HG02870 (cell line): Measurements from ENCODE around the gene PRKG1.
"Not testable (repeated sequence)": the region's sequence is repeated elsewhere in the genome, so short reads cannot be mapped to it uniquely, and the experiment has no call there.

Source experiments
- ATAC-seq: cut with Tn5 transposase; IDR thresholded peaks from one replicate; pipeline ENCODE4 v1.9.1; 2021; ENCODE audit warnings: mild to moderate bottlenecking, moderate library complexity; ENCODE audit not compliant: unreplicated experiment

The PRKG1 gene

DNA sequence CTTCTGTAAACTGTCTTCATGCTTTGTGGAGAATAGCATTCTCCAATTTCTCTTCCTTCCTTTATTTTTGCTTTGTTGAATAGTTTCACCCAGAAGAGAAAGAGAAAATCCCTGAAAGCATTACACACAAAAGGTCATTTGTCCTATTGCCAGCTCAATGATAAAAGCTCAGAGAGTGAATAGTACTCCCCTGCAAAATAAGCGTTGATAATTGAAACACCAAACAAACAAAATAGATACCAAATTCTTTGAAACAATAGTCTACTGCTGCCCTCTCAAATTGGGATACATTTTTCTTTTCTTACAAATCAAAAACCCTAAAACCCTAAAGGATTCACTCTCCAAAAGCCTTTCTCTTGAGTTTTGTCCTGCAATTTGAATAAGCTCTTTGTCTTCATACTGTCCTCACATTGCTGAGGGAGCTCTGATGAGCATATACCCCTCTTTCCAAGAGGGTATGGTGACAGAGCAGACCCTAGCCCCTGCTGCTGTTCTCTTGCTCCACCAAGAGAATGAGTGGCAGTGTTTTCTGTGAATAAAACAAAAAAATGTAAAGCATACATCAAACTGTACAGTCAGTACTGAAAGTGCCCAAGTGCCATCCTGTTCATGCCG is 490.7 kb downstream of the PRKG1 start:
- ATAC-seq: no peak

DNA sequence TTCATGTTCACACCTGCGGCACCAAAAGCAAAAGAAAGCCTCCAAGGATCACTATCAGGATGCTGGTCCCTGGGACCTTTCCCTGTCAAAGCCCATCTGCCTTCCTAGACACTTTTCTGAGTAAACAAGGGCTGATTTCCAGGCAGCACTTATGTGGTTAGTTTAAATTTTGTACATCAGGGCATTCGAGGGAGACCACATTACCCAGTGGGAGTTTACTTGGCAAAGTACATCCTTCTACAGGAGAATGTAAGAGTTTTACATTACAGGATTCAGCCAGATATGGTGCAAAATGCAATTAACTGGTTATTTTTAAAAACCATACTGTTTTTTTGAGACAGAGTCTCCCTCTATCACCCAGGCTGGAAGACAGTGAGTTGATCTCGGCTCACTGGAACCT is 493.0 kb downstream of the PRKG1 start:
- ATAC-seq: no peak

DNA sequence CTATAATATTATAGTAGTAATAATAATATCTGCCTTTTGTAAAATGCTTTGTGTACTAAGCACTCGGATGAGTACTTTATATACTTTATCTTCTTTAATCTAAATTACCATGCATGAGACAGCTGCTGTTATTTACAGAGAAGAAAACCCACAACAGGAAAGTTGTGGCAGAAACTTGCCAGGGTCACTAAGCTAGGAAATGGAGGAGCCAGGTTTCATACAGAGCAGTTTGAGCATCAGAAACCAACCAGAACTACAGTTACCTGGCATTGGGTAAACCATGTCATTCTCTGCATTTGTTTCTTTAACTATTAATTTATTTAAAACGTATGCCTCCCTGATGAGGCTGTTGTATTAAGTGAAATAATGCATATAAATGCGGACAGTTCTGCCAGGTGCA is 495.2 kb downstream of the PRKG1 start:
- ATAC-seq: no peak

DNA sequence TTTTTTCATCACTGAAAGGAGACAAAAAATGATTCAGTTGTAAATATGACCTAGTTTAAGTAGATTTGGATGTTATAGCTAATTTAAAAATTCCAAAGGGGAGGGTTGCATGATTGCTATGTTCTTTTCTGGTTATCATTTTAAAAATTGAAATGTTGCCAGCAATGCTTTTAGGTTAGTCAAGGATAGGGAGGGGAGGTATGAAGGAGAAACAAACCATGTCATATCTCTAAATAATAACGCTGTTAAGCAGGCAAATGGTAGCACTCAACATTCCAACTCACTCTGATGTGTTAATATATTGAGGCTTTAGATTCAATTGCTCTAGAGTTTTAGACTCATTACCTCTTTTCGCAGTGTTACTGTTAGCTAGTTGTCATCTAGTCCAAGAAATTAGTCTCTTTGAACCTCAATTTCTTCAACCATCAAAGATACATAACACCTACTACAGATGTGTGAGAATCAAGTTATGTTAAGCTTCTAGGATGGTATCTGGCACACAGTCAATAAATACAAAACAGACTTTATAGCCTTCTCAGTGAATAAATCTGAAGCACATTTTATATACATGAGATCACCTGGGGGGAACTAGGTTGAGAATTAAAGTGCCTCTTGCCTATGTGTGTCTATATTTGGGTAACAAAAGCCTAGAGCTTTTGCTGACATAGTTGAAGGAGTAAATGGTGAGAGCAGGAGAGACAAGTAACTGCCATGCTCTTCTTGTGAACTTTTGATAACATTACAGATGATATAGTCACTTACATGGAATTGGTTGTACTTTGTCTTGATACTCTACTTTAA is 500.2 kb downstream of the PRKG1 start:
- no peak for ATAC-seq

DNA sequence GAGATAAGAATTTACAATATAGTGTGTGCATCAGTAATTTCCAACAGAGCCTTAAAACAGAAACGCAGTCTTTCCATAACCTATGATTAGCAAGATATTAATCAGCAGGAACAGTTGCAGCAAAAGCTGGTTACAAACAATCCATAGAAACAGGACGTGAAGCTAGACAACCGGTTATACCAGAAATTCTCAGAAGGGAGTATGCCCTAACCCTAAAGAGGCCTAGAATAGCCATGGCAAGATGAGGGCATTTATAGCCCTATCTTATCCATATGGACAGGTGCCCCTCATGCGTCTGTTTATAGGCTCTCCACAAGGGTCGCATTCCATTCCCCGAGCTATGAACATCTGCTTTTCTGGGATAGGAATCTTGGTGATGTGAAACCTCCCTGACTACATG is 506.9 kb downstream of the PRKG1 start:
- ATAC-seq: not testable (repeated sequence)

DNA sequence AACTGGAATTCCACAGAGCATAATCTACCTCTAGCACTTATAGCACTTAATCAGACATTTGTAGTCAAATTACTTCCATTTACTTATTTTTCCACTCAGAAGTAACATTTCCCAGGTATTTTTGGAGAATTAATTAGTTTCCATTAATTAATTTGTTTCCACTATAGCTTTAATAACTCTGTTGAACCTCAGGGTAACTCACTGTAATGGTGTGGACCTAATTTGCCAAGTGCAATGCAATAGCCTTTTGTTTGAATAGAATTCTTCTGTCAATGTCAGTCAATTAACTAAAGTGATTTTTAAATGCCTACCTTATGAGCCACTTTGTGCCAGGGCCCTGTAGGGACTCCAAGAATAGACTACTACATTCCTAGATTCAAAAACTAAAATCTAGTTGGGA is 509.7 kb downstream of the PRKG1 start:
- ATAC-seq: no peak

DNA sequence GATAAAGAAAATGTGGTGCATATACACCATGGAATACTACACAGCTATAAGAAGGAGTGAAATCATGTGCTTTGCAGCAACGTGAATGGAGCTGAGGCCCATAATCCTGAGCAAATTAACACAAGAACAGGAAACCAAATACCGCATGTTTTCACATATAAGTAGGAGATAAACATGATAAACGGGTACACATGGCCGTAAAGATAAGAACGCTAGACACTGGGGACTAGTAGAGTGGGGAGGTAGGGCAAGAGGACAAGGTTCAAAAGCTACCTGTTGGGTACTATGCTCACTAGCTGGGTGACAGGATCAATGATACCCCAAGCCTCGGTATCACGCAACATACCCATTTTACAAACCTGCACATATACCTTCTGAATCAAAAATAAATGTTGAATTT is 511.5 kb downstream of the PRKG1 start:
- no peak for ATAC-seq

DNA sequence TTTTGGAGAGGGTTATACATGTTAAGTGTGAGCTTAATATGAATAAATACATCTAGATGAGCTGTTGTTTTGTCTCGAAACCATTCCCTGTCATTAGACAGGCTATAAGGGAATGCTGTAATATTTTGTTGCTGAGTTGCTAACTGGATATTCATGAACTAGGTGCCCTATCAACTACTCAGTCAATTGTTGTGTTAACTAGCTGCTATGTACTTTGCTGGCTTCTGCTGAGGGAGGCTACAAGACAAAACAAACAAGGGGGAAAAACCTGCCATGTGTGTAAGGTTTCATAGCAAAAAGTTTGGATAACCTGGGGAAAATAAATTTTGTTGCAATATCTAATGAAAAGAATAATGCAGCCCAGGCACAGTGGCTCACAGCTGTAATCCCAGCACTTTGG is 514.7 kb downstream of the PRKG1 start:
- no peak for ATAC-seq

DNA sequence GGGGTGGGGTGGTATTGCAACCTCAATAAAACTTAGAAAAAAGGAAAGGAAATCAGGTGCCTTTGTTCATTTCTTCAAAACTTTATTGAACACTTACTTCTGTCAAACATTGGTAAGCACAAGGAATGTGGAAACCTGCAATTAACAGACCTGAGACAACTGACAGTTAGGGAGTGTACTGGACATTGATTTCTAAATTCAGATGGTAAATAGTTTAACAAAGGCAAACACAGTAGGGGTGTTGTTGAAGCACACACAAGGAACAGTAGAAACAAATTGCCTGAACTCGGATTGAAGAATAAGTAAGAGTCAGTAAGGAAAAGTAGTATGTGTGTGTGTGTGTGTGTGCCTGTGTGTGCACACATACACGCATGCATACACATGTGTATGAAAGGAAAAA is 516.5 kb downstream of the PRKG1 start:
- no peak for ATAC-seq

DNA sequence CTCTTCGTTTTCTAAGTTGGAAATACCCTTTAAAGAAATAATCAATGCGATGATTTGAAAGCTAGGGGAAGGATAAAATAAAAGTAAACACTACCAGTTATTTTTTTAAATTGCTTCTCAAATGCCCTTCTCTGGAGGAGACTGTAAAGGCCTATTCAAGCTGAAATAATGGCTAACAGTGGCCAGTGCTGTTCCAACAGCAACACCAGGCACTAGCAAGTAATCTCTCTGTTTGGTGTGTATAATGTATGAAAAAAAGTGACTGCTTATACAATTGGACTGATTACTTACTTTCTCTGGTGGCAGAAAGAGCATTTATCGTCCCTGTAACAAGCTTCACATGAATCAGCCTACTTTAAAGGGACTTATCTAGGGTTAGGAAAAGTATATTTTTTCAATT is 522.4 kb downstream of the PRKG1 start:
- no peak for ATAC-seq

DNA sequence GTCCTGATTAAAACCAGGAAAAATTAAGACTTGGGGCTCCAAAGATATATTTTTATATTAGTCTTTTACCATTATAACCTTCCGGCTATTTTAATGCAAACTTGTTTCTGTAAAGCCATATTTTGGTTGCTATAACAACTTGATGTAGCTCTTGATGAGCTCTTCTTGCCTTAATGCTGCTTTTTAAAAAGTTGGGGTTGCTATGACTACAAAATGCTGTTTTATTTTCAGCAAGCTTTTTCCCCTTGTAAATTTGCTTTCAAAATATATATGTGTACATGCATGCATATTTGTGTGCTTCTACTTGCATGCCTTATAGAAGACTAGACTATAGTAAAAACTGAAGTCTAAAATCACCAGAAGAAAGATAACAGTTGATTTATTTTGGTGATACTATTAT is 525.4 kb downstream of the PRKG1 start:
- no peak for ATAC-seq

DNA sequence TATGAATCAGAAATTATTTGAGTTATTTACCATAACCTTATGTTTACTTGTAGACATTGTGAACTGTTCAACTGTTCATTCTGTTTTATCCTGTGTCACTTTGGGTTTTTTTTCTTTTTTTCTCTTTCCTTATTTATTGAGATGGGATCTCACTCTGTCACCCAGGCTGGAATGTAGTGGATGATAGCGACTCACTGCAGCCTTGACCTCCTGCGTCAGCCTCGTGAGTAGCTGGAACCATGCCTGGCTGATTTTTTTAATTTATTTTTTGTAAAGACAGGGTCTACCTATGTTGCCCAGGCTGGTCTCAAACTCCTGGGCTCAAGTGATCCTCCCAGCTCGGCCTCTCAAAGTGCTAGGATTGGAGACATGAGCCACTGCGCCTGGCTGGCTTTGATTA is 528.0 kb downstream of the PRKG1 start:
- no peak for ATAC-seq

DNA sequence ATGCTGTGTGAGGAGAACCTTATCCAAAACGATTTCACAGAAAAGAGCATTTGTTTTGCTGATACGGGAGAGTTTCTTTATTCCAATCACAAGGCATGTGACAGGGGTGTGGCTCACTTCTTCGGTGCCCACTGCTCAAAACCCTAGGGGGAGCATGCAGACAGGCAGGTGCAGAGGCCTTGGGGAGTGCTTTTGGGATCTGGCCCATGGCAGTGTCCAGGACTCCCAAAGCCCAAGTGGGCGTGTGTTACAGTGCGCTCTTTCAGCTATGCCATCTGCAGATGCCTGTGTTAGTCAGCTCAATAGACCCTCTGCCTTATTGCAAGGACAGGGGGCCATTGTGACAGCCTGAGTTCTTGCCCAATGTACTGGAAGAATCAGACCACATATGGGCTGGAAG is 530.3 kb downstream of the PRKG1 start:
- ATAC-seq: no peak

DNA sequence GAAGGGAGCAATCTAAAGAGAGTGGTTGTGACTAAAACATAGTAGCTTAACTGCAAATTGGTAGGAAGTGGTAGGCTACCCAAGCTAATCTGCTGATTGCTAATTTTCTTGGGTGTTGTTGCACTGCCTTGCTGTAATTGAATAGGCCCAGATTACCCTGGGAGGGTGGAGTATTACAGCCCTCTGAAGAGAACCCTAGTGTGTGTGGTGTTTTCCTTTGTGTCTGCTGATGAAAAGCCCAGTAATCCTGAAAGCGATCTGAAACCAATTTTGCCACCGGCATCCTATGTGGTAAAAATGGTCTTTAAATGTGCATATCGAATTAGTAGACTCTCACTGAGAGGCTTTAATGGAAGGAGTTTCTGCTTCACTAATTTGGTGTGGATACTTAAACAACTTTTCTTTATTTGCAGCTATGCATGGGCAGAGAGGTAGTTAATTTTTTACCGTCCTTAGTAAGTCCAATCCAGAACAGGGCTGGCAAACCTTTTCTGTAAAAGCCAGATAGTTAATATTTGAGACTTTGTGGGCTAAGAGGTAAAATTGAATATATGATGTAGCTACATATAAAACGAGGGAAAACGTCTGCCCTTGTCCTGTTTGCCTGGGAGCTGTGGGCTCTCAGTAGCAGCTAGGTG is 532.7 kb downstream of the PRKG1 start:
- no peak for ATAC-seq

DNA sequence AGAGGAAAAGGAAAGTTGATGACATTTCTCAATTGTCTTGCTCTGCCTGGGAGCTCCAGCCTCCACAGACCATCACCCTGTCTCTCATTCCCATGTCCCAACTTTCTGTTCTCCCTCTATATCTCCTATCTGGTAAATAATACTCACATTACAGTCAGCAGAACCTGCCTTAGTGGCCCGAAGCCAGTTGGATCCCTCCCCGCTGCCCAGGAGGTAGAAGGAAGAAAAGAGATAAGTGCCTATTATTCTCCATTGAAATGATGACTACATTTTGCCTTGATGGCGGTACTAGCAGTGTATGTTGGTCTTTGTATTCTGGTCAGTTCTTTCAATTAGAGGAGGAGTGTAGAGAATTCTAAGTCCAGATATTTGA is 533.2 kb downstream of the PRKG1 start:
- ATAC-seq: no peak

DNA sequence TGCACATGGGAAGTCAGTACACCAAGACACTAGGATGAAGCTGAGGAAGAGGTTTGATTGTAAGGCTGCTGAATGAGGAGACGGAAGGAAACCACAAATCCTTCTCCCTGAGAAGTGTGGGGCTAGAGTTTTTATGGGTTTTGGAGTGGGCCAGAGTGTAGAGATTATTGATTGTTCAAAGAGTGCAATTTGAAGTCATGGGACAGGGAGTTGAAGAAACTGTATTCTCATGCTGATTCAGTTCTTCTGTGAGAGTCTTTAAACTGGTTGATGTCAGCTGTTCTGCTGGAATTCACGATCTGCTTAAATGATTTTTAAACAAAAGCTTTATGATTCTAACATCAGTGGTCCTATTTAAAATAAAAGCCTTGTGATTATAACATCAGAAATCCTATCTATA is 533.9 kb downstream of the PRKG1 start:
- no peak for ATAC-seq

DNA sequence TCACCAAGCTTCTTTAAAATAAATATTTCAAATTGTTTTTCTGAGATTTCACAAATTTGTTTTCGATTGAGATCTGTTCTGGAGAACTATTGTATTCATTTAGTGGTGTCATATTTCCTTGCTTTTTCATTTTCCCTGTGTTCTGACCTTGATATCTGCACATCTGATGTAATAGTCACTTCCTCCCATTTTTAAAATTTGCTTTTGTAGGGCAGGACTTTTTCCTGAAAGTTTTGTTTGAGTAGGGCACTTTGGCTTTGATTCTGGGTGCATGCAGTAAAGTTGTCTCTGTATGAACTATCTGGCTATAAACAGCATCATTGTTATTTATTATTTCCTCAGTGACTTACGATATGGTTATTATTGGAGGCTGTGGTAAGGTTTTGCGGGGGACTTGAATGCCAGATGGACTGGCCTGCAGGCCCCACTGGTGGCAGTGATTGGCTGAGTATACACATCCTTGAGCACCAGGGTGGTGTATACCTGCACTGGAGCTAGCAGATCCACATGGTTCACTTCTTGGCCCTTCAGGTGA is 541.5 kb downstream of the PRKG1 start:
- no peak for ATAC-seq

DNA sequence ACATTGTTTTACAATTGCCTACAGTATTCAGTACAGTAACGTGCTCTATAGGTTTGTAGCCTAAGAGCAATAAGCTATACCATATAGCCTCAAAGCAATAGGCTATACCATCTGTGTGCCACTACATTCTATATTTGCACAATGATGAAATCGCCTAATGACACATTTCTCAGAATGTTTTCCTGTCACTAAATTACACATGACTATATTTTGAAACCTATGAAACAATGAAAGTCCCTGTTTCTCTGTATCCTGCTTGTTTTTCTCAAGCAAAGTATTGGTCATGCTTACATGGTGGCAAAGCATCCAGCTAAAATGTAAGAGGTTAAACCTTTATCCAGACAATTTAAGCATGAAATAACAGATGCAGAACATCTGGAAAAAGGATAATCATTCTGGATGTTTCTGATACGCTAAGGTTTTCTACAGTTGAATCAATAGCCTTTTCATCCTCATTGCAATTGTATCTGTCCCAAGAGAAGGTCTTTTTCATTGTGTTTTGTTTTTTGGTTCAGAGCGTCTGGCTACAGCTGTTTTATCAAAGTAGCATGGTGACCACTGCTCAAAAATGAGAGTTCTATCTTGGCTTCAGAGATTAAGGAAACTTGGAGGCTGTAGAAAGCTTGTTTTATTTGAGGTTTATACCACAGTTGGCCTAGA is 543.4 kb downstream of the PRKG1 start:
- ATAC-seq: no peak

DNA sequence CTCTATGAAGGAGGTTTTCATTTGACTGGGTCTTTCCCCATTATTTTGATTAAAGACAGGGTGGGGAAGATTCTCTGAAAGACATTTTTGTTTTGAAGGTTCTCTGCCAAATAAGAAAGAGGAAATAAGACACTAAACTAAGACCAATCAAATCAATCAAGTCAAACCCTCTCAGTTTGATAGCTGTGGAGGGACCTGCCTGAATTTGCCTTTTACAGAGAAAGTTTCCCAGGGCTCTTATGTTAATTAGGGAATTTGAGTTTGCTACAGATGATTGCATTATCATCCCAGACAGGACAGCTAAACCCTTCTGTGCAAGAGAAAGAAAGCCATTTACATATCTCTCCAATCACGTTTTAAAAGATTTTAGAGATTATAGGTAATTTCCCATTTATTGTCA is 545.1 kb downstream of the PRKG1 start:
- no peak for ATAC-seq

DNA sequence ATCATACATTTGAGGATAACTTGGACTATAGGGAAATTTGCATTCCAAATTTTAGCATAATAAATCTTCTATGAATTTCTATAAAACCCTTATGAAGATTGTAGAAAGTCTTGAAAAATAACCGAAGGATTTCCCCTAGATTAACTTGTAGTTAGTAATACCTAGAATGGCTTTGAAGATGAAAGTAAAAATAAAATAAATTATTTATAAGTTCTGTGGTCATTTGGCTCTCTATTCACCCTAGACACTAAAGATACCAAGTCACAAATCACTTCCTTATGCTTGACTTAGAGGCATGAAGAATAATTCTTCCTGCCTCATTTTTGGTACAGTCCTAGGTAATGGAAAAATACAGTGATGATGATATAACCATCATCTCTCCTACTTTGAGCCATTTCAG is 545.8 kb downstream of the PRKG1 start:
- ATAC-seq: no peak

DNA sequence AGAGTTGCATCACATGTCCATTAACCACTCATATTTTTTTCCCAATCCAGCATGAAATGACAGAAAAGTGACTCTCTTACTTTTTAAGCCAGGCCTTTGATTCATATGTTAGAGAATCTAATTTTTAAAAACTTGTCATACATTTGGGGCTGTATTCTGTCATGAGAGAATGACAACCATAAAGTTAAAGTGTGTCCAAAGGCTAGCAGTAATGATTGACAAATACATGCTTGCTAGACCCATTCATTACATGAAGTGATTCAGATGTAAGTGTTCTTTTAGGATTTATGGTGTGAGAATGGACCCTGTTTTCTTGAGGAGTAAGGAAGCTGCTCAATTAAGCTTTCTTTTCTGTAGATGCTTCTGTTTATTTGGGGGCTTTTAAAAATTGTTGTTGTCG is 549.7 kb downstream of the PRKG1 start:
- ATAC-seq: no peak
